ENCODE data around the gene FHOD3. TPM values are rescaled to one million over a fixed set of nuclear protein-coding genes. Genes with fewer than 3 reads are reported as not detected.

Gene FHOD3
- total RNA-seq, 1 experiment from 2014 or later = 10.6 TPM

DNA sequence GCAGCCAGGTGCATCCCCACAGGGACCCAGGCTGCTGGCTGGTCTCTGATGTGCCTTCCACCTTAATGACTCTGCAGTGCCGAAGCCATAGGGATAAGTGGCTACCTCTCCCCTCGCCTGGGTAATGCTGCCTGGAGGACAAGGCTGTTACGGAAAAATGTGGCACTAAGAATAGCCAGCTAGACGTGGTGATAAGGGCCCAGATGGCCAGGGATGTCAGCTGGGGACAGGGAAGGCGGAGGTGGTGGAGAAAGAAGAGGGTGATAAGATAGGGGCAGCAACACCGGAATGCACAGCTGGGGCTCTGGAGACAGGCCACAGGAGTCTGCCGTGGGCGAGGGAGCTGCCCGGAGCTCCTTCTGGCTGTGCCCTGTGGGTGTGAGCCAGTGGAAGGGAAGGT lies 170.6 kb downstream of the FHOD3 start:
- ChIA-PET CTCF (no interaction called here), POLR2A (ENCODE audit: unreplicated experiment) (no interaction called here)
- H3F3A ChIP-seq (ENCODE audit: insufficient read depth, low read depth) = no peaks in the 10 kb centered on the region
- DNase-seq = no peak
- no peaks in the 10 kb centered on the region for H3K9me3 ChIP-seq (ENCODE audit: insufficient read depth, low read depth)
- no peaks in the 10 kb centered on the region for H3K27me3 ChIP-seq (ENCODE audit: insufficient read depth, low read depth)
- H3K79me2 ChIP-seq (ENCODE audit: low read depth) = no peaks in the 10 kb centered on the region
- H3K4me3 ChIP-seq = no peak overlapping the region
- no peaks in the 10 kb centered on the region for H3K9me2 ChIP-seq (ENCODE audit: insufficient read depth)
- no peaks in the 10 kb centered on the region for H3K36me3 ChIP-seq (ENCODE audit: low read depth)
- no peaks in the 10 kb centered on the region for H4K20me1 ChIP-seq (ENCODE audit: insufficient read depth)
- no TSS peak for BruUV-seq (replicated peaks)
- no peak overlapping the region for H3K4me2 ChIP-seq
- intact Hi-C loops (cut with micrococcal nuclease; ENCODE audit: unreplicated experiment) = no loop called here
- TF ChIP-seq, protein P1, sequence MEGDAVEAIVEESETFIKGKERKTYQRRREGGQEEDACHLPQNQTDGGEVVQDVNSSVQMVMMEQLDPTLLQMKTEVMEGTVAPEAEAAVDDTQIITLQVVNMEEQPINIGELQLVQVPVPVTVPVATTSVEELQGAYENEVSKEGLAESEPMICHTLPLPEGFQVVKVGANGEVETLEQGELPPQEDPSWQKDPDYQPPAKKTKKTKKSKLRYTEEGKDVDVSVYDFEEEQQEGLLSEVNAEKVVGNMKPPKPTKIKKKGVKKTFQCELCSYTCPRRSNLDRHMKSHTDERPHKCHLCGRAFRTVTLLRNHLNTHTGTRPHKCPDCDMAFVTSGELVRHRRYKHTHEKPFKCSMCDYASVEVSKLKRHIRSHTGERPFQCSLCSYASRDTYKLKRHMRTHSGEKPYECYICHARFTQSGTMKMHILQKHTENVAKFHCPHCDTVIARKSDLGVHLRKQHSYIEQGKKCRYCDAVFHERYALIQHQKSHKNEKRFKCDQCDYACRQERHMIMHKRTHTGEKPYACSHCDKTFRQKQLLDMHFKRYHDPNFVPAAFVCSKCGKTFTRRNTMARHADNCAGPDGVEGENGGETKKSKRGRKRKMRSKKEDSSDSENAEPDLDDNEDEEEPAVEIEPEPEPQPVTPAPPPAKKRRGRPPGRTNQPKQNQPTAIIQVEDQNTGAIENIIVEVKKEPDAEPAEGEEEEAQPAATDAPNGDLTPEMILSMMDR (conservative IDR thresholded peaks at IDR 0.05) = no peak
- no peak for TF ChIP-seq EZH2 (IDR thresholded peaks at IDR 0.05; ENCODE audit: low read depth)
- no peaks in the 10 kb centered on the region for H3K4me1 ChIP-seq (replicated peaks; ENCODE audit: insufficient read depth)
- no peak overlapping the region for H2AFZ ChIP-seq
- H3K27ac ChIP-seq = no peak overlapping the region

DNA sequence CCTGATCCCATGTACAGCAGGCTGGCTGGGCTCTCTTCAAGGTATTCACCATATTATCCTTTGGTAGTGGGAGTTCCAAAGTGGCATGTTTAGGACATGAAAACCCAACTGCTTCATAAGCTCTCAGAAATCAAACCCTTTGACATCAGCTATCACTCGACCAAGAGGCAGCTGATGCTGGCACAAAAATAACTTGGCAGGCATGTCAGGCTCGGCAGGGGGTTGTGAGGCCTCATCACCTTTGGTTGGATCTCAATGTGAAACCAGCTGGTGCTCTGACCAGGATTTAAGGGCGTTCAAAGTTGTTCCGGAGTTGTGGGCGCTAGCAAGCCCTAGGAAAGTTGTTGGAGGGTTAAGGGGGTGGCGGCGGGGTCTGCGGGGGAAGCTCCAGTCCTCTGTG lies 171.9 kb downstream of the FHOD3 start:
- BruUV-seq (replicated peaks) = no TSS peak
- H3K27ac ChIP-seq = no peak overlapping the region
- TF ChIP-seq, protein P1 (conservative IDR thresholded peaks at IDR 0.05) = no peak
- TF ChIP-seq EZH2 (IDR thresholded peaks at IDR 0.05; ENCODE audit: low read depth) = no peak
- no peaks in the 10 kb centered on the region for H3K9me2 ChIP-seq (ENCODE audit: insufficient read depth)
- H3K4me2 ChIP-seq = no peak overlapping the region
- ChIA-PET POLR2A (ENCODE audit: unreplicated experiment) (no interaction called here), CTCF (no interaction called here)
- H3K79me2 ChIP-seq (ENCODE audit: low read depth) = no peaks in the 10 kb centered on the region
- no peaks in the 10 kb centered on the region for H3K36me3 ChIP-seq (ENCODE audit: low read depth)
- H3K4me3 ChIP-seq = no peak overlapping the region
- H2AFZ ChIP-seq = no peak overlapping the region
- no peaks in the 10 kb centered on the region for H3K27me3 ChIP-seq (ENCODE audit: insufficient read depth, low read depth)
- intact Hi-C loops (cut with micrococcal nuclease; ENCODE audit: unreplicated experiment) = no loop called here
- no peaks in the 10 kb centered on the region for H4K20me1 ChIP-seq (ENCODE audit: insufficient read depth)
- H3K9me3 ChIP-seq (ENCODE audit: insufficient read depth, low read depth) = no peaks in the 10 kb centered on the region
- H3K4me1 ChIP-seq (replicated peaks; ENCODE audit: insufficient read depth) = no peaks in the 10 kb centered on the region
- H3F3A ChIP-seq (ENCODE audit: insufficient read depth, low read depth) = no peaks in the 10 kb centered on the region
- DNase-seq = no peak

DNA sequence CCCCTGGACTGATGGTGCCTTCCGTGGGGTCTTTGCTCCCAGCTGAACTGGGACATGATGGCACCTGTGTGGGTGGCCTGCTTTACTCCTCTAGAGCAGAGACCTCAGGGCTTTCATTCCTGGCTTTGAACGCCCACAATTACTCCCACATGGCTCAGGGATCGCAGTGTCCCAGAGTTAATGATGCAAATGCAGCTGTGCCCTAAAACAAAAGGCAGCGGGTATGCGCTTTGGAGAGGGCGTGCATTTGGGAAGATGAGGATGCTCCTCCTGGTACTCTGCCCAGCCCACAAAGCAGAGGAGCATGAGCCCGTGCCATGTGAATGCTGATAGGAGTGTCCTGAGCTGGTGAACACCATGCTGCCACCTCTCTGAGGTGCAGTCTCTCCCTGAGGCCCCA lies 173.4 kb downstream of the FHOD3 start:
- Histone ChIP-seq H3K4me1 (replicated peaks; ENCODE audit: insufficient read depth) (no peaks in the 10 kb centered on the region), H3K79me2 (ENCODE audit: low read depth) (no peaks in the 10 kb centered on the region), H3K9me2 (ENCODE audit: insufficient read depth) (no peaks in the 10 kb centered on the region), H3K4me2 (no peak overlapping the region), H3F3A (ENCODE audit: insufficient read depth, low read depth) (no peaks in the 10 kb centered on the region), H2AFZ (no peak overlapping the region), H3K9me3 (ENCODE audit: insufficient read depth, low read depth) (no peaks in the 10 kb centered on the region), H3K4me3 (no peak overlapping the region), H4K20me1 (ENCODE audit: insufficient read depth) (no peaks in the 10 kb centered on the region), H3K27ac (no peak overlapping the region), H3K36me3 (ENCODE audit: low read depth) (no peaks in the 10 kb centered on the region), H3K27me3 (ENCODE audit: insufficient read depth, low read depth) (no peaks in the 10 kb centered on the region)
- no peak for DNase-seq
- intact Hi-C loops (cut with micrococcal nuclease; ENCODE audit: unreplicated experiment) = no loop called here
- no peak for TF ChIP-seq EZH2 (IDR thresholded peaks at IDR 0.05; ENCODE audit: low read depth)
- TF ChIP-seq, protein P1 (conservative IDR thresholded peaks at IDR 0.05) = no peak
- ChIA-PET POLR2A (ENCODE audit: unreplicated experiment) (no interaction called here), CTCF (no interaction called here)
- no TSS peak for BruUV-seq (replicated peaks)

Measured in PC-9 (cell line).